GM21423 (cell line): ENCODE results near the gene POU6F2.

Experiments used
- ATAC-seq: cut with Tn5 transposase; IDR thresholded peaks from one replicate; pipeline ENCODE4 v1.9.1; 2021; ENCODE audit warnings: mild to moderate bottlenecking, moderate library complexity; ENCODE audit not compliant: unreplicated experiment

POU6F2 gene

GRCh38 chr7:39105720-39106119, 128.0 kb downstream of the POU6F2 start:
- no peak for ATAC-seq

- ATAC-seq: no peak
Measured at GRCh38 chr7:39125846-39126245, 148.1 kb downstream of the POU6F2 start.

- ATAC-seq: no peak
Measured at GRCh38 chr7:39127058-39127457, 149.3 kb downstream of the POU6F2 start.

- ATAC-seq: no peak
Measured at GRCh38 chr7:39128287-39128843, 150.7 kb downstream of the POU6F2 start.

- ATAC-seq: no peak
Measured at GRCh38 chr7:39130274-39130673, 152.6 kb downstream of the POU6F2 start.

- ATAC-seq: no peak
Measured at GRCh38 chr7:39130857-39131526, 153.3 kb downstream of the POU6F2 start.

GRCh38 chr7:39132306-39132705, 154.6 kb downstream of the POU6F2 start:
- ATAC-seq: no peak

GRCh38 chr7:39133088-39133487, 155.4 kb downstream of the POU6F2 start:
- ATAC-seq: no peak

- ATAC-seq: no peak
Measured at GRCh38 chr7:39137480-39137879, 159.8 kb downstream of the POU6F2 start.

GRCh38 chr7:39142750-39143149, 165.0 kb downstream of the POU6F2 start:
- no peak for ATAC-seq

GRCh38 chr7:39144420-39144819, 166.7 kb downstream of the POU6F2 start:
- no peak for ATAC-seq

GRCh38 chr7:39145283-39145682, 167.6 kb downstream of the POU6F2 start:
- no peak for ATAC-seq

GRCh38 chr7:39145935-39146334, 168.2 kb downstream of the POU6F2 start:
- no peak for ATAC-seq

- ATAC-seq: no peak
Measured at GRCh38 chr7:39152701-39153100, 175.0 kb downstream of the POU6F2 start.

- no peak for ATAC-seq
Measured at GRCh38 chr7:39153113-39153512, 175.4 kb downstream of the POU6F2 start.

- no peak for ATAC-seq
Measured at GRCh38 chr7:39153647-39154046, 175.9 kb downstream of the POU6F2 start.

- no peak for ATAC-seq
Measured at GRCh38 chr7:39154815-39155214, 177.1 kb downstream of the POU6F2 start.

GRCh38 chr7:39158367-39158766, 180.7 kb downstream of the POU6F2 start:
- ATAC-seq: no peak

- ATAC-seq: no peak
Measured at GRCh38 chr7:39161903-39162302, 184.2 kb downstream of the POU6F2 start.

GRCh38 chr7:39164887-39165286, 187.2 kb downstream of the POU6F2 start:
- no peak for ATAC-seq

- ATAC-seq: no peak
Measured at GRCh38 chr7:39168403-39169098, 190.8 kb downstream of the POU6F2 start.

GRCh38 chr7:39172137-39172536, 194.4 kb downstream of the POU6F2 start:
- no peak for ATAC-seq
